CD4-positive, alpha-beta memory T cell (primary cell): Measurements from ENCODE around the gene ZNF398. TPM values are rescaled to one million over a fixed set of nuclear protein-coding genes. Genes with fewer than 3 reads are reported as not detected.
A peak's percentile ranks its signal among the peaks of the same experiment; 100 is the strongest.

Experiments used
- CTCF ChIA-PET: fragments of 350-600 bp; sonication (Branson Sonifier 250); formaldehyde crosslinking; loops from one replicate; lab custom pipeline; 2021; ENCODE audit warnings: inconsistent platforms; ENCODE audit not compliant: partially characterized antibody; lab: Charles Lee
- POLR2A ChIA-PET: fragments of 350-600 bp; sonication (Branson Sonifier 250); formaldehyde crosslinking; loops from one replicate; lab custom pipeline; 2021; ENCODE audit not compliant: partially characterized antibody; lab: Charles Lee
- DNase-seq, 5 donors: peaks; one replicate each; pipeline versions ENCODE4 v3.0.0 to v3.0.0-alpha.2; 2020 to 2022; ENCODE audit warnings: mixed read lengths in 1 of 5
- H3K27ac ChIP-seq: one replicate; pipeline ENCODE4 v1.7.0; 2013; ENCODE audit warnings: low read depth, low read length
- H3K27me3 ChIP-seq: 2 replicates; pipeline ENCODE4 v1.7.0; 2013; ENCODE audit warnings: mild to moderate bottlenecking, low read length, moderate library complexity; ENCODE audit not compliant: insufficient read depth
- H3K36me3 ChIP-seq: 2 replicates; pipeline ENCODE4 v1.7.0; 2013; ENCODE audit warnings: mild to moderate bottlenecking, low read length, moderate library complexity; ENCODE audit not compliant: insufficient read depth
- H3K4me1 ChIP-seq: 2 replicates; pipeline ENCODE4 v1.7.0; 2013; ENCODE audit warnings: mild to moderate bottlenecking, low read length, moderate library complexity; ENCODE audit not compliant: insufficient read depth
- H3K4me3 ChIP-seq, 2 donors: one replicate each; pipeline ENCODE4 v1.7.0; 2013; ENCODE audit warnings: low read length in 2 of 2, mild to moderate bottlenecking in 1 of 2
- H3K9me3 ChIP-seq, 2 donors: one replicate each; pipeline ENCODE4 v1.7.0; 2013; ENCODE audit warnings: low read length in 2 of 2, control low read depth in 1 of 2; ENCODE audit not compliant: control insufficient read depth in 1 of 2
- H3K27ac Mint-ChIP-seq, 7 donors: one replicate each; pipeline ENCODE4 v1.8.0; 2020 to 2021; ENCODE audit warnings: mixed read lengths in 7 of 7, mild to moderate bottlenecking in 6 of 7, inconsistent platforms in 3 of 7, moderate library complexity in 3 of 7
- H3K27me3 Mint-ChIP-seq, 2 donors: one replicate each; pipeline ENCODE4 v1.8.0; 2020 to 2021; ENCODE audit warnings: mixed read lengths in 2 of 2
- H3K36me3 Mint-ChIP-seq, 2 donors: one replicate each; pipeline ENCODE4 v1.8.0; 2020 to 2021; ENCODE audit warnings: mixed read lengths in 2 of 2, inconsistent platforms in 1 of 2, mild to moderate bottlenecking in 1 of 2
- H3K4me1 Mint-ChIP-seq, 4 donors: one replicate each; pipeline ENCODE4 v1.8.0; 2020 to 2021; ENCODE audit warnings: mixed read lengths in 4 of 4, mild to moderate bottlenecking in 1 of 4
- H3K4me3 Mint-ChIP-seq, 8 donors: one replicate each; pipeline ENCODE4 v1.8.0; 2020 to 2021; ENCODE audit warnings: mixed read lengths in 8 of 8, mild to moderate bottlenecking in 7 of 8, moderate library complexity in 6 of 8, inconsistent platforms in 3 of 8
- H3K9me3 Mint-ChIP-seq, 8 donors: one replicate each; pipeline ENCODE4 v1.8.0; 2020 to 2021; ENCODE audit warnings: mixed read lengths in 8 of 8, mild to moderate bottlenecking in 5 of 8, inconsistent platforms in 3 of 8, moderate library complexity in 1 of 8
- intact Hi-C: fragments of 100-400 bp; cut with micrococcal nuclease; formaldehyde crosslinking; loops from one replicate; pipeline ENCODE4 v1.15.1; 2023
- polyA plus RNA-seq, 2 donors: library from polyadenylated mRNA; unstranded; fragments of 300-500 nt; fragmentation: Illumina TruSeq; gene quantifications; one replicate each; pipeline ENCODE4 v1.2.3, GENCODE V29; 2021
- total RNA-seq, 2 experiments: library from RNA; stranded (reverse); gene quantifications; one replicate each; pipeline ENCODE4 v1.2.3, GENCODE V29; 2021

ZNF398 gene
- total RNA-seq (10 to 100 TPM; 26.9 to 28.4 TPM), polyA plus RNA-seq (10 to 100 TPM in 1 of 2 donors, 1 to 10 TPM in 1; 7.5 to 13.9 TPM)

DNA sequence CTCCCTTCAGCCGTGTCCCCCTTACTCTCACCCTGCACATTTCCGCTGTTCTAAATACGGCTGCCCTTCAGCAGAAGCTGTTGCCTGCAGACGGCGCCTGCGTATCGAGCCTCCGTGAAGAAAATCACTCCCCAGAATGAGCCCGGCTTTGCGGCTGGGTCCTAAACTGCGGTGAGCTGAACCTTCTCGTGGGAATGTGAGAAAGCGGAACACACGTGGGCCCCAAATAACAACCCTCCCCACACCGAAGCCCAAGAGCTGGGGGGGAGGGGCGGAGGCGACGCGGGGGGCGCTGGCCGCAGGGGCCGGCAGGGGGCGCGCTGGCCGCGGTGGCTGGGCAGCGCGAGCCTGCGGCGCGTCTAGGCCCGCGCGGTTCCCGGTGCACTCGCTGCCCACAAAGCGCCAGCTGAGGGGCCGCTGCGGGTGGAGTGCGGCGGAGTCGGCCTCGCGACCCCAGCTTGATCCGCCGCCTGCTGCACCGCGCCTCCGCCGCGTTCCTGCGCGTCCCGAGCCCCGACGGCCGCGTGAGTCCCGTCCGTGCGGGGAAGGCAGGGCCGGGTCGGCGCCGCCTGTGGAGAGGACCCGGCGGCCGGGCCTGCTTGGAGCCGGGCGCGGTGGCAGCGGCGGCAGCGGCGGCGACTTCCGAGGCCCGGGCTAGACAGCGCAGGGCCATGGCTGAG is at the start of gene ZNF398:
Gene ZNF398 (plus strand): TSS at position 382 of the 680 bp plus-strand sequence. CDS start 290 bp downstream, at position 672.
- Mint-ChIP-seq H3K4me3 (peak within 1 kb of the TSS; percentile 85 to 95 (median 92)), H3K27ac (peak within 1 kb of the TSS; percentile 87 to 97 (median 96)), H3K36me3 (peaks cover 4 to 12% of the 10 kb centered on the region in 2 donors), H3K9me3 (no peaks in the 10 kb centered on the region), H3K27me3 (no peaks in the 10 kb centered on the region), H3K4me1 (peaks cover 18 to 46% (median 32%) of the 10 kb centered on the region in 4 donors)
- ChIA-PET POLR2A (interaction anchor here (0.6 to 4.3 kb wide), 24 partner anchors 8 to 477 kb away, joined by 3 to 144 read pairs (median 4); partner anchors contain the start of genes CUL1, PDIA4, ZNF282 and ZNF425), CTCF (interaction anchor here (0.6 to 3.9 kb wide), 25 partner anchors 9 to 315 kb away, joined by 3 to 56 read pairs (median 4); partner anchors contain the start of genes ZNF282, ZNF425 and ZNF786)
- Histone ChIP-seq H3K36me3 (no peaks in the 10 kb centered on the region), H3K27ac (peak within 1 kb of the TSS; percentile 86), H3K27me3 (no peaks in the 10 kb centered on the region), H3K4me1 (peaks cover 35% of the 10 kb centered on the region), H3K4me3 (peak within 1 kb of the TSS; percentile 71 to 74), H3K9me3 (no peaks in the 10 kb centered on the region)
- intact Hi-C loops = loop anchor here (1.0 to 10.0 kb wide), 6 partner anchors 21 to 478 kb away; partner anchors contain the start of genes PDIA4, ZNF212, ZNF282 and ZNF425
- DNase-seq = peak; percentile 83 to 89 (median 85)

DNA sequence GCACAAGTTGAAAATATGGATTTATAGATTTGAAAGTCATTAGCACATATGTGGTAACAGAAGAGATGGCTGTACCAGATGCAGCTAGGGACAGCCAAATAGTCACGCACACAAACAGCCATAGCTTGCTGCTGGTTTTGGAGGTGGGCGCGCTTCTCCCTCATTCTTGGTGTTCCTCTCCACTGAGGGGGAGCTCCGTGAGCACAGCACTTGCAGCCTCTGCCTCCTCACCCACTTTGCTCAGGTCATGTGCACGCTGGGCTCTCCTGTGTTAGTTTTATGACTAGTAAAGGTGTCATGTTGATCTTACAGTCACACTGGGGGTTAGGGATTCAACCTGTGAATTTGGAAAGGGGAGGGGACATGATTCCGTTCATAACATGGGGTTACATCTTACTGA is 48.2 kb upstream of the ZNF398 start:
- no peaks in the 10 kb centered on the region for H3K27me3 ChIP-seq
- Mint-ChIP-seq H3K36me3 (peaks cover 0 to 5% of the 10 kb centered on the region in 2 donors), H3K27me3 (peaks cover 0 to 2% of the 10 kb centered on the region in 2 donors), H3K27ac (no peak overlapping the region), H3K9me3 (no peaks in the 10 kb centered on the region), H3K4me3 (no peak overlapping the region), H3K4me1 (peaks cover 0 to 1% (median 0%) of the 10 kb centered on the region in 4 donors)
- ChIA-PET POLR2A (no interaction called here), CTCF (interaction anchor here (1.7 kb wide), 1 partner anchor 33 kb away, joined by 4 read pairs; no protein-coding TSS in a partner anchor)
- no peaks in the 10 kb centered on the region for H3K36me3 ChIP-seq
- H3K4me3 ChIP-seq = no peak overlapping the region
- intact Hi-C loops = no loop called here
- H3K9me3 ChIP-seq = no peaks in the 10 kb centered on the region
- no peaks in the 10 kb centered on the region for H3K4me1 ChIP-seq
- H3K27ac ChIP-seq = no peak overlapping the region
- no peak for DNase-seq

DNA sequence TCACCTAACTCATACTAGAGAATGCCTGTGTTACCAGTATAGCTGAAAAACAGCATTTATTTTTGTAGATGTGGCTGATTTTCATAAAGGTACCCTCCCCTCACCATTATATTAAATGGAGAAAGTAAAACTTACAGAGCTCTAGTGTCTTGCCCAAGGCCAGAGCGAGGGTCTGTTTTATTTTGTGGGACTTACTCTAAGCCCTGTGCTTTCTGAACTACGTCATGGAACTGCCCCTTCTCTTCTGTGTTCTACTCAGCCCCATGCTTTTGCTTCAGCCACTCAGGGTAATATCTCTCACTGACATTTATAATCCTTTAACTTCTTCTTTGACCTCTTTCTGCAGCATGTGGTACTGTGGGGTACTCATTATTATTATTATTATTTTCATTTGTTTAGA is 46.4 kb upstream of the ZNF398 start:
- intact Hi-C loops = no loop called here
- H3K9me3 ChIP-seq = no peaks in the 10 kb centered on the region
- Mint-ChIP-seq H3K27me3 (peaks cover 0 to 2% of the 10 kb centered on the region in 2 donors), H3K4me1 (peaks cover 0 to 1% (median 0%) of the 10 kb centered on the region in 4 donors), H3K36me3 (peaks cover 0 to 5% of the 10 kb centered on the region in 2 donors), H3K27ac (peak overlapping the region in 1 of 7 donors; percentile 73), H3K9me3 (no peaks in the 10 kb centered on the region), H3K4me3 (no peak overlapping the region)
- H3K4me1 ChIP-seq = no peaks in the 10 kb centered on the region
- no peak overlapping the region for H3K4me3 ChIP-seq
- ChIA-PET POLR2A (no interaction called here), CTCF (no interaction called here)
- no peaks in the 10 kb centered on the region for H3K27me3 ChIP-seq
- DNase-seq = no peak
- no peak overlapping the region for H3K27ac ChIP-seq
- H3K36me3 ChIP-seq = no peaks in the 10 kb centered on the region

- Mint-ChIP-seq H3K27me3 (peaks cover 0 to 2% of the 10 kb centered on the region in 2 donors), H3K4me1 (peaks cover 0 to 1% (median 0%) of the 10 kb centered on the region in 4 donors), H3K27ac (no peak overlapping the region), H3K4me3 (no peak overlapping the region), H3K9me3 (no peaks in the 10 kb centered on the region), H3K36me3 (peaks cover 0 to 5% of the 10 kb centered on the region in 2 donors)
- no peaks in the 10 kb centered on the region for H3K36me3 ChIP-seq
- H3K27me3 ChIP-seq = no peaks in the 10 kb centered on the region
- no peaks in the 10 kb centered on the region for H3K9me3 ChIP-seq
- no peak for DNase-seq
- intact Hi-C loops = no loop called here
- CTCF ChIA-PET = no interaction called here
- no peak overlapping the region for H3K27ac ChIP-seq
- H3K4me1 ChIP-seq = no peaks in the 10 kb centered on the region
- H3K4me3 ChIP-seq = no peak overlapping the region
- POLR2A ChIA-PET = no interaction called here
Observed at GRCh38 chr7:149102666-149103065, 44.6 kb upstream of the ZNF398 start.

DNA sequence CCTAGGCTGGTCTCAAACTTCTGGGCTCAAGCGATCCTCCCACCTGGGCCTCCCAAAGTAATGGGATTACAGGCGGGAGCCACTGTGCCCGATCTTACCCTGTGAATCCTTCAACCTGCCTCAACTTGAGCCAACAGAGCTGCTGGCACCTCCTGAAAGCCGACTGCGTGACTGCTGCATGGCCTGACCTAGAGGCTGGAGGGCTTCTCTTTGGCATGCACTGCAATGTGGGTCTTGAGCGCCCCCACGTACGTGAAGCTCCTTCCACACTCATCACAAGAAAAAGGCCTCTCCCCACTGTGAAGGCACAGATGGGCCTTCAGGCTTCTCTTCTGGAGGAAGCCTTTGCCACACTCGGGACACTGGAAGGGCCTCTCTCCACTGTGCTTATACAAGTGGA is 43.8 kb upstream of the ZNF398 start:
- CTCF ChIA-PET = no interaction called here
- Mint-ChIP-seq H3K27ac (no peak overlapping the region), H3K9me3 (no peaks in the 10 kb centered on the region), H3K27me3 (peaks cover 0 to 2% of the 10 kb centered on the region in 2 donors), H3K4me3 (no peak overlapping the region), H3K4me1 (peaks cover 0 to 1% (median 0%) of the 10 kb centered on the region in 4 donors), H3K36me3 (peaks cover 0 to 5% of the 10 kb centered on the region in 2 donors)
- Histone ChIP-seq H3K4me1 (no peaks in the 10 kb centered on the region), H3K4me3 (no peak overlapping the region), H3K36me3 (no peaks in the 10 kb centered on the region), H3K27me3 (no peaks in the 10 kb centered on the region), H3K9me3 (no peaks in the 10 kb centered on the region), H3K27ac (no peak overlapping the region)
- DNase-seq = no peak
- intact Hi-C loops = no loop called here
- POLR2A ChIA-PET = interaction anchor here (1.4 kb wide), 1 partner anchor 22 kb away, joined by 5 read pairs; the partner anchor contains the start of gene ZNF425

- Histone ChIP-seq H3K27me3 (no peaks in the 10 kb centered on the region), H3K36me3 (no peaks in the 10 kb centered on the region), H3K9me3 (no peaks in the 10 kb centered on the region), H3K4me1 (no peaks in the 10 kb centered on the region), H3K4me3 (no peak overlapping the region), H3K27ac (no peak overlapping the region)
- ChIA-PET POLR2A (interaction anchor here (1.4 kb wide), 1 partner anchor 21 kb away, joined by 5 read pairs; the partner anchor contains the start of gene ZNF425), CTCF (no interaction called here)
- no peak for DNase-seq
- Mint-ChIP-seq H3K27ac (no peak overlapping the region), H3K36me3 (peaks cover 0 to 5% of the 10 kb centered on the region in 2 donors), H3K9me3 (no peaks in the 10 kb centered on the region), H3K4me1 (peaks cover 0 to 1% (median 0%) of the 10 kb centered on the region in 4 donors), H3K27me3 (peaks cover 0 to 2% of the 10 kb centered on the region in 2 donors), H3K4me3 (no peak overlapping the region)
- intact Hi-C loops = no loop called here
Observed at GRCh38 chr7:149104214-149104613, 43.0 kb upstream of the ZNF398 start.

GRCh38 chr7:149104749-149105148 is 42.5 kb upstream of the ZNF398 start:
- H3K4me3 Mint-ChIP-seq = no peak overlapping the region
- peaks cover 0 to 2% of the 10 kb centered on the region in 2 donors for H3K27me3 Mint-ChIP-seq
- Histone ChIP-seq H3K4me3 (no peak overlapping the region), H3K36me3 (no peaks in the 10 kb centered on the region), H3K27ac (no peak overlapping the region), H3K9me3 (no peaks in the 10 kb centered on the region), H3K27me3 (no peaks in the 10 kb centered on the region), H3K4me1 (no peaks in the 10 kb centered on the region)
- peaks cover 0 to 5% of the 10 kb centered on the region in 2 donors for H3K36me3 Mint-ChIP-seq
- intact Hi-C loops = no loop called here
- no peak for DNase-seq
- ChIA-PET POLR2A (no interaction called here), CTCF (no interaction called here)
- peaks cover 0 to 1% (median 0%) of the 10 kb centered on the region in 4 donors for H3K4me1 Mint-ChIP-seq
- H3K27ac Mint-ChIP-seq = no peak overlapping the region
- H3K9me3 Mint-ChIP-seq = no peaks in the 10 kb centered on the region
